ENCODE results near the gene ABCG4. TPM values are rescaled to one million over a fixed set of nuclear protein-coding genes. Genes with fewer than 3 reads are reported as not detected.
A peak's percentile ranks its signal among the peaks of the same experiment; 100 is the strongest.

ABCG4 gene
- total and polyA plus RNA-seq, 9 of the 15 experiments (the other 6 are each of a cell fraction or from before 2014, with no cell fraction given), result 0.03 to 0.11 (median 0.07) TPM; not detected in 4

DNA sequence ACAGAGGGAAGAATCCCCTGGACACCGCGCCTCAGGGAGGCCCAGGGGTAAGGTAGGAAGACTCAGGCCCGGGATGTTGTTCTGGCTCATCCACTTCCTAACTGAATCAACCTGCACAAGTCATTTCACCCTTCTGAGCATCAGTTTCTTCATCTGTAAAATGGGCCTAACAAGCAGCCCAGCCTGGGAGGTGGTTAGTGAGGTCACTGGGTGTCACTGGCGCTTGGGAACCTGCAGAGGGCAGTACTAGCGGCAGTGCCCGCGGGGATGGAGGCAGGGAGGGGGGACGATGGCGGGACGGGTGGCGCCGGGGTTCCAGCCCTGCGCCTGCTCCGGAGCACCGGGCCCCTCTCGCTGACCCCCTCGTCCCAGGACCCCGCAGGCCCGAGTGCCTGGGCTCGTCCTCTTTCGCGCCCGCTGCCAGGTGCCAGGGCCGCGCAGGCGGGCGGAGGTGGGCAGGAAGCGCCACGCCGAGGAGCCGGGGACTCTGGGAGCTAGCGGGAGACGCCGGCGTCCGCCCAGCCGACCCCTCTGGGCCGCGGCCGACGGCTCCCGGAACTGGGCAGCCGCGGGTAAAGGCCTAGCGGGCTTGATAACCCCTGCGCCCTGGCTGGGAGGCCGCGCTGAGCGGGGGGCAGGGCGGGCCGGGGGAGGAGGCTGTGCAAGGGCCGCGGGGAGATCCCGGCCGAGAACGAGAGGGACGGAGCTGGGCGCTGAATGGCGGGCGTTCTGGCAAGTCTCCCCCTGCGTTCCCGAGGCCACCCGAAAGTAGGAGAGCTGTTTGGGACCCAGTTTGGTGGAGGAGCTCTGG is 19.8 kb downstream of the ABCG4 start, which contains the start of gene NLRX1 (continued):
- TF ChIP-seq, protein P1, sequence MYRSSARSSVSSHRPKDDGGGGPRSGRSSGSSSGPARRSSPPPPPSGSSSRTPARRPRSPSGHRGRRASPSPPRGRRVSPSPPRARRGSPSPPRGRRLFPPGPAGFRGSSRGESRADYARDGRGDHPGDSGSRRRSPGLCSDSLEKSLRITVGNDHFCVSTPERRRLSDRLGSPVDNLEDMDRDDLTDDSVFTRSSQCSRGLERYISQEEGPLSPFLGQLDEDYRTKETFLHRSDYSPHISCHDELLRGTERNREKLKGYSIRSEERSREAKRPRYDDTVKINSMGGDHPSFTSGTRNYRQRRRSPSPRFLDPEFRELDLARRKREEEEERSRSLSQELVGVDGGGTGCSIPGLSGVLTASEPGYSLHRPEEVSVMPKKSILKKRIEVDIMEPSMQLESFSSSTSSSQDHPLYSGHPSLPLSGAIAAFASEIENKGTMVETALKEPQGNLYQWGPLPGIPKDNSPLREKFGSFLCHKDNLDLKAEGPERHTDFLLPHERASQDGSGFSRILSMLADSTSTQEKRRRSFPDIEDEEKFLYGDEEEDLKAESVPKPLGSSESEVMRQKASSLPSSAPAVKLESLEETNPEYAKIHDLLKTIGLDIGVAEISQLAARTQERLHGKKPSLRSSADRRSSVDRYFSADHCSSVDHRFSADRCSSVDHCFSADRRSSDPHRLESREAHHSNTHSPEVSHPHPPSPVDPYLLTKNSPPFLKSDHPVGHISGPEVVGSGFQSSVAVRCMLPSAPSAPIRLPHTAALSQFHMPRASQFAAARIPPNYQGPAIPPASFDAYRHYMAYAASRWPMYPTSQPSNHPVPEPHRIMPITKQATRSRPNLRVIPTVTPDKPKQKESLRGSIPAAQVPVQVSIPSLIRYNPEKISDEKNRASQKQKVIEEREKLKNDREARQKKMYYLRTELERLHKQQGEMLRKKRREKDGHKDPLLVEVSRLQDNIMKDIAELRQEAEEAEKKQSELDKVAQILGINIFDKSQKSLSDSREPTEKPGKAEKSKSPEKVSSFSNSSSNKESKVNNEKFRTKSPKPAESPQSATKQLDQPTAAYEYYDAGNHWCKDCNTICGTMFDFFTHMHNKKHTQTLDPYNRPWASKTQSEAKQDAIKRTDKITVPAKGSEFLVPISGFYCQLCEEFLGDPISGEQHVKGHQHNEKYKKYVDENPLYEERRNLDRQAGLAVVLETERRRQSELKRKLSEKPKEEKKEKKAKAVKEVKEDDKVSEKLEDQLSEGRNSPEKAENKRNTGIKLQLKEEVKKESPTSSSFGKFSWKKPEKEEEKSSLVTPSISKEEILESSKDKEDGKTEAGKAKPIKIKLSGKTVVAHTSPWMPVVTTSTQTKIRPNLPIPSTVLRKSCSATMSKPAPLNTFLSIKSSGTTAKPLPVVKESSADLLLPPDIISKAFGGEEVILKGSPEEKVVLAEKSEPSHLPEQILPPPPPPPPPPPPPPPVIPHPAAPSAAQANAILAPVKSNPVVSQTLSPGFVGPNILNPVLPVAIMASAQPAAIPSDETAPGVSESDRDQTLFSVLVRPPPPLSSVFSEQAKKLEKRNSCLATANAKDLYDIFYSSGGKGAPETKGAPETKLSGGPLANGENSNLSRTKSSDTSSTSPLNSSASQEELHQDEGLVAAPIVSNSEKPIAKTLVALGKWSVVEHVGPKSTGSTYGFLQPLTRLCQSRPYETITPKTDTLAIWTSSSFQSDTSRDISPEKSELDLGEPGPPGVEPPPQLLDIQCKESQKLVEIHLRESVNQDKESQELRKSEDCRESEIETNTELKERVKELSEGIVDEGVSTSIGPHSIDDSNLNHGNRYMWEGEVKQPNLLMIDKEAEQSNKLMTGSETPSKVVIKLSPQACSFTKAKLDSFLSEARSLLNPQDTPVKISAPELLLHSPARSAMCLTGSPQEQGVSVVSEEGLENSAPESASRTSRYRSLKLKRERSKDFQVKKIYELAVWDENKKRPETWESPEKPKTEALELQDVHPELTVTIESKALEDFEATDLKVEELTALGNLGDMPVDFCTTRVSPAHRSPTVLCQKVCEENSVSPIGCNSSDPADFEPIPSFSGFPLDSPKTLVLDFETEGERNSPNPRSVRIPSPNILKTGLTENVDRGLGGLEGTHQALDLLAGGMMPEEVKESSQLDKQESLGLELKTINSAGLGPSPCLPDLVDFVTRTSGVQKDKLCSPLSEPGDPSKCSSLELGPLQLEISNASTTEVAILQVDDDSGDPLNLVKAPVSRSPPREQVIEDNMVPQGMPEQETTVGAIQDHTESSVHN (IDR thresholded peaks at IDR 0.05; ENCODE audit: borderline replicate concordance in 1 of 2, low read depth in 1 of 2), result no peak
- TF ChIP-seq KAT8 (IDR thresholded peaks at IDR 0.05; ENCODE audit: low read depth), result no peak
- no peak for TF ChIP-seq ZNF75A (CRISPR knock-in tag; IDR thresholded peaks at IDR 0.05)
- TF ChIP-seq PTBP1 (IDR thresholded peaks at IDR 0.05; ENCODE audit: low read depth, low read length), result peak; percentile 97
- peak; percentile 98 for TF ChIP-seq CHD4 (IDR thresholded peaks at IDR 0.05; ENCODE audit: insufficient read depth, insufficient replicate concordance, low read depth, low read length, poor library complexity, severe bottlenecking)
- TF ChIP-seq SMAD4 (CRISPR knock-in tag; conservative IDR thresholded peaks at IDR 0.05), result 0 out of 2 replicates have a peak, but pooled peaks have one; percentile 7
- TF ChIP-seq, protein P2, sequence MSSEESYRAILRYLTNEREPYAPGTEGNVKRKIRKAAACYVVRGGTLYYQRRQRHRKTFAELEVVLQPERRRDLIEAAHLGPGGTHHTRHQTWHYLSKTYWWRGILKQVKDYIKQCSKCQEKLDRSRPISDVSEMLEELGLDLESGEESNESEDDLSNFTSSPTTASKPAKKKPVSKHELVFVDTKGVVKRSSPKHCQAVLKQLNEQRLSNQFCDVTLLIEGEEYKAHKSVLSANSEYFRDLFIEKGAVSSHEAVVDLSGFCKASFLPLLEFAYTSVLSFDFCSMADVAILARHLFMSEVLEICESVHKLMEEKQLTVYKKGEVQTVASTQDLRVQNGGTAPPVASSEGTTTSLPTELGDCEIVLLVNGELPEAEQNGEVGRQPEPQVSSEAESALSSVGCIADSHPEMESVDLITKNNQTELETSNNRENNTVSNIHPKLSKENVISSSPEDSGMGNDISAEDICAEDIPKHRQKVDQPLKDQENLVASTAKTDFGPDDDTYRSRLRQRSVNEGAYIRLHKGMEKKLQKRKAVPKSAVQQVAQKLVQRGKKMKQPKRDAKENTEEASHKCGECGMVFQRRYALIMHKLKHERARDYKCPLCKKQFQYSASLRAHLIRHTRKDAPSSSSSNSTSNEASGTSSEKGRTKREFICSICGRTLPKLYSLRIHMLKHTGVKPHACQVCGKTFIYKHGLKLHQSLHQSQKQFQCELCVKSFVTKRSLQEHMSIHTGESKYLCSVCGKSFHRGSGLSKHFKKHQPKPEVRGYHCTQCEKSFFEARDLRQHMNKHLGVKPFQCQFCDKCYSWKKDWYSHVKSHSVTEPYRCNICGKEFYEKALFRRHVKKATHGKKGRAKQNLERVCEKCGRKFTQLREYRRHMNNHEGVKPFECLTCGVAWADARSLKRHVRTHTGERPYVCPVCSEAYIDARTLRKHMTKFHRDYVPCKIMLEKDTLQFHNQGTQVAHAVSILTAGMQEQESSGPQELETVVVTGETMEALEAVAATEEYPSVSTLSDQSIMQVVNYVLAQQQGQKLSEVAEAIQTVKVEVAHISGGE (CRISPR knock-in tag; IDR thresholded peaks at IDR 0.05), result 0 out of 6 replicates have a peak, but pooled peaks of 1 of the 3 experiments have one; percentile 22
- peak; percentile 27 to 61; a peak in 2 of 4 replicates for TF ChIP-seq NRF1 (conservative IDR thresholded peaks at IDR 0.05 in 1 of 2, IDR thresholded peaks at IDR 0.05 in 1 of 2)
- TF ChIP-seq BRD4 (IDR thresholded peaks at IDR 0.05), result peak; percentile 33; the same call in 1 of the 2 replicates
- no peak for TF ChIP-seq MED1 (CRISPR knock-in tag; IDR thresholded peaks at IDR 0.05; ENCODE audit: borderline replicate concordance)
- no peak for TF ChIP-seq RHOXF2B (CRISPR knock-in tag; conservative IDR thresholded peaks at IDR 0.05)
- peak; percentile 97 for TF ChIP-seq ADNP (tag; IDR thresholded peaks at IDR 0.05)
- TF ChIP-seq SMARCA5 (IDR thresholded peaks at IDR 0.05), result peak; percentile 99
